Pancreas (tissue), 10 donors: ENCODE data around the gene PPIE. TPM values are rescaled to one million over a fixed set of nuclear protein-coding genes. Genes with fewer than 3 reads are reported as not detected.

ENCODE experiments used
- ATAC-seq, 4 donors: fragments of 200-7000 bp; cut with Tn5 transposase; one replicate each; pipeline versions ENCODE4 v1.8.0 to v1.9.1; 2020; ENCODE audit warnings: mild to moderate bottlenecking in 4 of 4, moderate library complexity in 4 of 4
- DNase-seq, 6 donors: peaks; one replicate each; pipeline ENCODE4 v3.0.0-alpha.2; 2020
- FAIRE-seq: peaks from 2 replicates; lab custom pipeline; 2012; peaks lifted over from hg19 to GRCh38; lab: Jason Lieb, UNC
- H3K27ac ChIP-seq, 4 donors: fragments of 200-600 bp; sonication (generic); 1 replicate in 3 of 4; 2 replicates in 1 of 4; pipeline versions ENCODE4 v1.5.0 to v1.8.0; 2020
- H3K27me3 ChIP-seq, 4 donors: fragments of 200-600 bp; one replicate each; pipeline ENCODE4 v1.8.0; 2021
- H3K36me3 ChIP-seq, 3 donors: fragments of 200-600 bp; sonication (generic) in 1 of 3; one replicate each; pipeline versions ENCODE4 v1.5.0 to v1.8.0; 2020 to 2021
- H3K4me1 ChIP-seq, 3 donors: fragments of 200-600 bp; one replicate each; pipeline ENCODE4 v1.8.0; 2021
- H3K4me3 ChIP-seq, 4 donors: fragments of 200-600 bp; sonication (generic) in 2 of 4; one replicate each; pipeline versions ENCODE4 v1.5.0 to v1.8.0; 2020 to 2021
- H3K9me3 ChIP-seq, 4 donors: fragments of 200-600 bp; one replicate each; pipeline ENCODE4 v1.8.0; 2021
- CTCF ChIP-seq, 4 donors: fragments of 200-600 bp; sonication (generic) in 3 of 4; IDR thresholded peaks; one replicate each; pipeline versions ENCODE4 v1.5.0 to v1.8.0; 2021; ENCODE audit warnings: antibody characterized with exemption in 4 of 4
- WGBS, 2 donors: extraction: QIAGEN DNeasy Blood & Tissue Kit; methylation state at CpG; one replicate each; pipeline ENCODE4 v1.1.7; 2013; 5-methylcytosine and 5-hydroxymethylcytosine counted together
- intact Hi-C, 3 donors: fragments of 100-400 bp; cut with DNase I; formaldehyde crosslinking; loops; one replicate each; pipeline versions ENCODE4 v1.11.1 to v1.14.2; 2022
- polyA plus RNA-seq, 2 donors: library from polyadenylated mRNA; stranded (reverse); fragments of 200-250 nt; gene quantifications; one replicate each; pipeline ENCODE4 v1.2.3, GENCODE V29; 2013
- total RNA-seq, 6 donors: library from RNA; stranded (reverse); fragmentation: NEBNext Ultra II Directional in 4 of 6; extraction: Animal tissue kit (Norgen Biotek cat#: 25700) in 4 of 6; gene quantifications; one replicate each; pipeline versions ENCODE4 v1.2.1 to v1.2.4, GENCODE V29; 2021 to 2023
- donor health status: healthy with polysubstance abuse.
- donor health status: DM: no; HTN: no; CAD: no; lungs with moderate emphysema.
- donor health status: DM: no; HTN: no; CAD: no.
- donor health status: control.
- donor health status: control.
- donor health status: Bipolar disorder and iron deficiency.
- donor health status: DM: yes; HTN: yes; CAD: no.
- donor health status: DM: no; HTN: no; CAD: no.
- donor health status: DM: no; HTN: no; CAD: no.
- donor health status: DM: yes; HTN: yes; CAD: no.

The PPIE gene
- total and polyA plus RNA-seq, 8 donors, result 18.1 to 42.5 (median 27.1) TPM

DNA sequence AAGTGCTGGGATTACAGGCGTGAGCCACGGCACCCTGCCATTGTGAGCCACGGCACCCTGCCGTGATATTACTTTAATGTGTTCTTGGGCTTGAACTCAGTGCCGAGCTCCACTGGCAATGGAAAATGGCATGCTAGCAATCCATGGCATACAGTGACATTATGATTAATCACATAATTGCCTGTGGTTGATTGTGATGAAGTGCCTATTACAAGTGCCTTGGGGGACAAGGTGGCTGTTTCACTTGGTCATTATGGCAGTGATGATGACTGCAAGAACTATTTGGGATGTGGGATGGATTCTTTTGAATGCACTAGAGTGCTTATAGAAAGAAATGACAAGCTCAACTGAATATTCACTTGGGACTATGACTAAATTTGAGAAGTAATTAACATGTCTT is 25.1 kb upstream of the PPIE start:
- Histone ChIP-seq H3K4me1 (no peaks in the 10 kb centered on the region), H3K4me3 (no peak overlapping the region), H3K36me3 (no peaks in the 10 kb centered on the region), H3K27ac (no peak overlapping the region), H3K27me3 (no peaks in the 10 kb centered on the region), H3K9me3 (no peaks in the 10 kb centered on the region)
- intact Hi-C loops, result loop anchor here in 1 of 3 donors (10.0 kb wide), 1 partner anchor 109 kb away; no protein-coding TSS in a partner anchor
- no peak for DNase-seq
- no peak for ATAC-seq
- TF ChIP-seq CTCF (IDR thresholded peaks at IDR 0.05), result no peak
- WGBS, 2 donors, result 91 to 94% methylated on average over 5 of the region's 5 CpGs
- FAIRE-seq, result no peak

GRCh38 chr1:39717809-39718208 is 20.9 kb upstream of the PPIE start:
- DNase-seq (no peak), FAIRE-seq (no peak), ATAC-seq (no peak)
- TF ChIP-seq CTCF (IDR thresholded peaks at IDR 0.05), result no peak
- Histone ChIP-seq H3K4me1 (peaks cover 0 to 4% (median 0%) of the 10 kb centered on the region in 3 donors), H3K27ac (no peak overlapping the region), H3K27me3 (no peaks in the 10 kb centered on the region), H3K9me3 (no peaks in the 10 kb centered on the region), H3K36me3 (no peaks in the 10 kb centered on the region), H3K4me3 (no peak overlapping the region)
- WGBS, 2 donors, result 58 to 69% methylated on average over 6 of the region's 6 CpGs
- intact Hi-C loops, result loop anchor here in 1 of 3 donors (10.0 kb wide), 1 partner anchor 113 kb away; no protein-coding TSS in a partner anchor

DNA sequence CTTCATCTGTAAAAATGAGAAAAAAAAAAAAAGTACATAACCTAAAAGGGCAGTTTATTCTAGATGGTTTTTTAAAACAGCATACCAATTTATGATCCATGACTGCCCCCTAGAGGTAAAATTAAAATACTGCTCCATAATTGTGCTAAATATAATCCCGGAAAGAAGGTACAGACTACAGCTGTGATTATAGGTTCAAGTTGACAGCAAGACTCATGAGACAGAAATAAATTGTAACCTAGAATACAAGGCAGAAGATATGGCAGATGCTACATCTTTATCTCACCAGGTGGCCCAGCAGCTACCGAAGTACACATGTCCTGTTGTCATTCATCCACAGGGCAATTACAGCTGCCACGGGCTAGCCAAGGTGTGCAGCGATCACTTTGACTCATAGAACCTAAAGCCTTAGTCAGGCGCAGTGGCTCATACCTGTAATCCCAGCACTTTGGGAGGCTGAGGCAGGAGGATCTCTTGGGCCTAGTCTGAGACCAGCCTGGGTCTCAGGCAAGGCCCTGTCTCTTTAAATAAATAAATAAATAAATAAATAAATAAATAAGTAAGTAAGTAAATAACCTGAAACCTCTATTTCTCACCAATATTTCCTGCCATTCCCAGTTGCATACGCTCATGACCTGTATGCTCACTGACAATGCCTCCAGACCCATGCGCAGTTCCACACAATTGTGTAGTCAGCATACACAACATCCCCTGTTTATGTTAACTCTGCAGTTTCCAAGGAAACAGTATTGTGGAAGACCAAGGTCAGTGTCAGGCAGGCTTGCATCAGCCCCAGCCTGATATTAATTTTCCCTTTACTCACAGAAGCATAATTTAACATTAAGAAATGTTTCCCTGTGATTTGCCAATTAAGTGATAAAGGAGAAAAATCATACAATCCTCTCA is 18.3 kb upstream of the PPIE start:
- FAIRE-seq (peak; percentile 97), DNase-seq (peak in 1 of 6 donors; percentile 52), ATAC-seq (peak; percentile 91 to 99 (median 94))
- Histone ChIP-seq H3K27me3 (no peaks in the 10 kb centered on the region), H3K36me3 (no peaks in the 10 kb centered on the region), H3K4me3 (no peak overlapping the region), H3K27ac (no peak overlapping the region), H3K4me1 (peaks cover 0 to 4% (median 0%) of the 10 kb centered on the region in 3 donors), H3K9me3 (no peaks in the 10 kb centered on the region)
- 35 to 39% methylated on average over 7 of the region's 7 CpGs for WGBS, 2 donors
- peak; percentile 35 to 69 (median 65) for TF ChIP-seq CTCF (IDR thresholded peaks at IDR 0.05)
- intact Hi-C loops, result loop anchor here in 1 of 3 donors (5.0 kb wide), 1 partner anchor 113 kb away; no protein-coding TSS in a partner anchor

DNA sequence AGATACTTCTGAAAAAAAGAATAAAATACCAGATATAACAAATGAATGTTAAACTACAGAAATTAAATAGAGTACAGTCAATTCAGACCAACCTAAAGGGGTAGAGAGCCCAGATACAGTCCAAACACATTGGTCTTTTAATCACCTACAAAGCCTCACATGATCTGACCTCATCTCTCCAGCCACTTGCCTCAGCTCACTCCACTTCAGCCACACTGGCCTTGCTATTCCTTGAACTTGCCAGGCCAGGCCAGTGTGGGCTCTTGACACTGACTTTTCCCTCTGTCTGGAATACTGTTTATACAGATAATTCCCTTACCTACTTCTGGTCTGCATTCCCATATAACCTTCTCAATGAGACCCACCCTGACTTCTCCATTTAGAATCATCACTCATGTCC is 17.0 kb upstream of the PPIE start:
- Histone ChIP-seq H3K27me3 (no peaks in the 10 kb centered on the region), H3K9me3 (no peaks in the 10 kb centered on the region), H3K36me3 (no peaks in the 10 kb centered on the region), H3K27ac (no peak overlapping the region), H3K4me3 (no peak overlapping the region), H3K4me1 (peaks cover 0 to 4% (median 0%) of the 10 kb centered on the region in 3 donors)
- ATAC-seq (no peak), FAIRE-seq (no peak), DNase-seq (no peak)
- TF ChIP-seq CTCF (IDR thresholded peaks at IDR 0.05), result no peak
- intact Hi-C loops, result loop anchor here in 1 of 3 donors (5.0 kb wide), 1 partner anchor 114 kb away; no protein-coding TSS in a partner anchor
